ENCODE data around the gene SLAMF8.

DNA sequence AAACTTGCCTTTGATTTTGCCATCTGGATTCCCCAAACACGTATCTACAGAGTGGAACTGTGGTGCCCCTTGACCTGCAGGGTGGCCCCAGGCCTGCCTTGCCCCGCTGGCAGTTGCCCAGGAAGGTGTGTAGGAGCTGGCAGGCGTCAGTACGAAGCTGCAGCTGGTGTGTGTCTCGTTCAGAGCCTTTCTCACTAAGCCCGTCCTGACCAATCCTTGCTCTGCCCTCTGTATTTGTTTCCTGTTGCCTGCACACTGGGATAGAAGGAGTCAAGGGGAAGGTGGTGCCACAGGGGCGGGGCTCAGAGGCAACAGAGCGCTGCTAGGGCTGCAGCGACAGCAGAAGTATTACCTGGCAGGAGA, 41.0 kb downstream of the SLAMF8 start:
- TF ChIP-seq, protein P1, sequence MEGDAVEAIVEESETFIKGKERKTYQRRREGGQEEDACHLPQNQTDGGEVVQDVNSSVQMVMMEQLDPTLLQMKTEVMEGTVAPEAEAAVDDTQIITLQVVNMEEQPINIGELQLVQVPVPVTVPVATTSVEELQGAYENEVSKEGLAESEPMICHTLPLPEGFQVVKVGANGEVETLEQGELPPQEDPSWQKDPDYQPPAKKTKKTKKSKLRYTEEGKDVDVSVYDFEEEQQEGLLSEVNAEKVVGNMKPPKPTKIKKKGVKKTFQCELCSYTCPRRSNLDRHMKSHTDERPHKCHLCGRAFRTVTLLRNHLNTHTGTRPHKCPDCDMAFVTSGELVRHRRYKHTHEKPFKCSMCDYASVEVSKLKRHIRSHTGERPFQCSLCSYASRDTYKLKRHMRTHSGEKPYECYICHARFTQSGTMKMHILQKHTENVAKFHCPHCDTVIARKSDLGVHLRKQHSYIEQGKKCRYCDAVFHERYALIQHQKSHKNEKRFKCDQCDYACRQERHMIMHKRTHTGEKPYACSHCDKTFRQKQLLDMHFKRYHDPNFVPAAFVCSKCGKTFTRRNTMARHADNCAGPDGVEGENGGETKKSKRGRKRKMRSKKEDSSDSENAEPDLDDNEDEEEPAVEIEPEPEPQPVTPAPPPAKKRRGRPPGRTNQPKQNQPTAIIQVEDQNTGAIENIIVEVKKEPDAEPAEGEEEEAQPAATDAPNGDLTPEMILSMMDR (IDR thresholded peaks at IDR 0.05; ENCODE audit: low read depth, low read length) = no peak
- no peak for TF ChIP-seq EZH2phosphoT487 (IDR thresholded peaks at IDR 0.05; ENCODE audit: low read depth)

All from OCI-LY3 (cell line).